Chondrocyte (in vitro differentiated cells): Measurements from ENCODE around the gene RPL39L. TPM values are rescaled to one million over a fixed set of nuclear protein-coding genes. Genes with fewer than 3 reads are reported as not detected.
"Not testable (repeated sequence)": the region's sequence is repeated elsewhere in the genome, so short reads cannot be mapped to it uniquely, and the experiment has no call there.

Source experiments
- DNase-seq: peaks from one replicate; pipeline ENCODE4 v3.0.0; 2021; ENCODE audit warnings: mixed read lengths, low spot score
- H3K27ac Mint-ChIP-seq: one replicate; pipeline ENCODE4 v1.8.0; 2021; ENCODE audit warnings: mild to moderate bottlenecking, moderate library complexity, mixed read lengths; ENCODE audit not compliant: unreplicated experiment
- H3K27me3 Mint-ChIP-seq: 2 replicates; pipeline ENCODE4 v1.8.0; 2021; ENCODE audit warnings: low read depth, mixed read lengths
- H3K36me3 Mint-ChIP-seq: 2 replicates; pipeline ENCODE4 v1.8.0; 2021; ENCODE audit warnings: low read depth, mixed read lengths
- H3K4me1 Mint-ChIP-seq: 2 replicates; pipeline ENCODE4 v1.8.0; 2021; ENCODE audit warnings: low read depth, mild to moderate bottlenecking, mixed read lengths
- H3K4me3 Mint-ChIP-seq: one replicate; pipeline ENCODE4 v1.8.0; 2021; ENCODE audit warnings: mild to moderate bottlenecking, moderate library complexity, mixed read lengths; ENCODE audit not compliant: unreplicated experiment
- H3K9me3 Mint-ChIP-seq: 2 replicates; pipeline ENCODE4 v1.8.0; 2021; ENCODE audit warnings: low read depth, mixed read lengths
- total RNA-seq: library from RNA; stranded (reverse); gene quantifications from 3 replicates; pipeline ENCODE4 v1.2.1, GENCODE V29; 2021
- TF ChIP-seq, protein P1 (sequence below): fragments of 200-600 bp; sonication (generic); IDR thresholded peaks from 2 replicates; pipeline ENCODE4 v1.5.0; 2021; ENCODE audit warnings: antibody characterized with exemption, mild to moderate bottlenecking, moderate library complexity

The RPL39L gene
- total RNA-seq, 1 donor from 2014 or later: 15.8 TPM

DNA sequence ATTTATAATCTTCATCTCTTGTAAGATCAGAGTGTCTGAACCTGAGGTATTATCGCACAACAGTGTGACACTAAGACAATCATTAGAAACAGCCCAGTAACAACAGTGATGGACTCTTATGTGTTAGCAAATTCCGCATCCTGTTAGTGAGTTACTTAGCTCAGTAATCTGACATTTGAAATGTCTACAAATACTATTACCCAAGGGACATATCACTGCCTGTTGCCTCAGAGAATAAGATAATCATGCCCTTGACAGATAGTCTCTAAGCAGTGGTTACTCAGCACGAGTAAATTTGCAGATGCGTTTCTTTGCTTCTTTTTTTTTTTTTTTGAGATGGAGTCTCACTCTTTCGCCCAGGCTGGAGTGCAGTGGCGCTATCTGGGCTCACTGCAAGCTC, 44.6 kb upstream of the RPL39L start:
- Mint-ChIP-seq H3K27ac (no peak overlapping the region), H3K27me3 (peaks cover 4% of the 10 kb centered on the region)

DNA sequence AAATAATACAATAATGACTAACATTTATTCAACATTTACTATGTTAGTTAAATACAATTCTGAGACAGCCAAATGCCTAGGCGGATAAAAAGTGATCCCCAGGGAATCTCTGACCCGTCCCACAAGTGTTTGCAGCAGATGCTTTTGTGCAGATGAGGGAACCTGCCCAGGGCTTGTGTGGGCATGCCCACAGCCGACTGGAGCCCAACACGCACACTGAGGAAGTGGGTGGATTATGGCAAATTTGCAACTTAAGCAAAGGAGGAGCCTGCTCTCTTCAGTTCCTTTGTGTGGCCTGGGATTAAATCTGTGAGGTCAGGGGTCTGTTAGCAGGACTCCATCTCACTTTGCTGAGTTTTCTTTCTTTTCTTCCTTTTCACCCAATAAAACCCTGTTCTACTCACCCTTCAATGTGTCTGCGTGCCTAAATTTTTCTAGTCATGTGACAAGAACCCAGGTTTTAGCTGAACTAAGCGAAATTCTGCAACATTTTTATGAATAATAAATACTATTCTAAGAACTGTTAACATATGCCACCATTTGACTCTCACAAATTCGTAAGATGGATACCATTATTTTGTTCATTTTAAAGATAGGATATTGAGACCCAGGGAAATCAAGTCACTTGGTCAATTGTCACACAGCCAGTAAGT, 44.0 kb upstream of the RPL39L start:
- no peak for DNase-seq
- Mint-ChIP-seq H3K36me3 (no peaks in the 10 kb centered on the region), H3K4me3 (no peak overlapping the region), H3K4me1 (peaks cover 43% of the 10 kb centered on the region), H3K27me3 (peaks cover 4% of the 10 kb centered on the region), H3K27ac (no peak overlapping the region), H3K9me3 (peaks cover 2% of the 10 kb centered on the region)
- TF ChIP-seq, protein P1, sequence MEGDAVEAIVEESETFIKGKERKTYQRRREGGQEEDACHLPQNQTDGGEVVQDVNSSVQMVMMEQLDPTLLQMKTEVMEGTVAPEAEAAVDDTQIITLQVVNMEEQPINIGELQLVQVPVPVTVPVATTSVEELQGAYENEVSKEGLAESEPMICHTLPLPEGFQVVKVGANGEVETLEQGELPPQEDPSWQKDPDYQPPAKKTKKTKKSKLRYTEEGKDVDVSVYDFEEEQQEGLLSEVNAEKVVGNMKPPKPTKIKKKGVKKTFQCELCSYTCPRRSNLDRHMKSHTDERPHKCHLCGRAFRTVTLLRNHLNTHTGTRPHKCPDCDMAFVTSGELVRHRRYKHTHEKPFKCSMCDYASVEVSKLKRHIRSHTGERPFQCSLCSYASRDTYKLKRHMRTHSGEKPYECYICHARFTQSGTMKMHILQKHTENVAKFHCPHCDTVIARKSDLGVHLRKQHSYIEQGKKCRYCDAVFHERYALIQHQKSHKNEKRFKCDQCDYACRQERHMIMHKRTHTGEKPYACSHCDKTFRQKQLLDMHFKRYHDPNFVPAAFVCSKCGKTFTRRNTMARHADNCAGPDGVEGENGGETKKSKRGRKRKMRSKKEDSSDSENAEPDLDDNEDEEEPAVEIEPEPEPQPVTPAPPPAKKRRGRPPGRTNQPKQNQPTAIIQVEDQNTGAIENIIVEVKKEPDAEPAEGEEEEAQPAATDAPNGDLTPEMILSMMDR: no peak

More for the DNA sequence above, 44.6 kb upstream of the RPL39L start:
- H3K4me3 Mint-ChIP-seq: no peak overlapping the region
- peaks cover 45% of the 10 kb centered on the region for H3K4me1 Mint-ChIP-seq
- no peak for DNase-seq
- H3K9me3 Mint-ChIP-seq: peaks cover 2% of the 10 kb centered on the region
- TF ChIP-seq, protein P1: no peak
- no peaks in the 10 kb centered on the region for H3K36me3 Mint-ChIP-seq

DNA sequence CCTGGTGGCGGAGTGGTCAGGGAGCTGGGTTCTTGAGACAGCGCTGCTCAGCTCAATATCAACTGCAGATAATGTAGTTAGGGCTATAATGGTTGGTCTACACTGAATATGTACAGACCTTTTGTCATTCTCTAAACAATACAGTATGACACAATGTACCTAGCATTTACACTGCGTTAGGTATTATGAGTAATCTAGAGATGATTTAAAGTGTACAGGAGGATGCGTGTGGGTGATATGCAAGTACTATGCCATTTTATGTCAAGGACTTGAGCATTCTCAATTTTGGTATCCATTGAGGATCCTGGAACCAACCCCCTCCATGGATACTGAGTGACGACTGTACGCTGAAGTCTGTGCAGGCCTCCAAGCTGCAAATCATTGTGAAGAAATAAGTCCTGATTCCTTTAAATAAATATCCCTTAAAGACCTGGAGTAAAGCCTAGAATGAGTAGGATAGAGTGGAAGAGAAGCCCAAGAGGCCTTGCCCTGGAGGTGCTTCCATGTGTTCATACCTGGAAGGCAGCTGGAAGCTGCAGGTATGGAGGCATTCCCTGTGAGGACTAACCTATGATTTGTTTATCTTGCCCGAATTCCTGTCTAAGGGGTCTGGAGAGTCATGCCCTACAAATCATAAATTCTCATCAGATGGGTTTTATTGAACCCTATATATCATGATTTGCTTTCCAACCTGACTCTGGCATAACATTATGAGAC, 42.3 kb upstream of the RPL39L start:
- H3K36me3 Mint-ChIP-seq: no peaks in the 10 kb centered on the region
- DNase-seq: no peak
- peaks cover 4% of the 10 kb centered on the region for H3K27me3 Mint-ChIP-seq
- H3K9me3 Mint-ChIP-seq: peaks cover 2% of the 10 kb centered on the region
- peaks cover 27% of the 10 kb centered on the region for H3K4me1 Mint-ChIP-seq
- no peak overlapping the region for H3K27ac Mint-ChIP-seq
- H3K4me3 Mint-ChIP-seq: no peak overlapping the region
- TF ChIP-seq, protein P1: no peak

DNA sequence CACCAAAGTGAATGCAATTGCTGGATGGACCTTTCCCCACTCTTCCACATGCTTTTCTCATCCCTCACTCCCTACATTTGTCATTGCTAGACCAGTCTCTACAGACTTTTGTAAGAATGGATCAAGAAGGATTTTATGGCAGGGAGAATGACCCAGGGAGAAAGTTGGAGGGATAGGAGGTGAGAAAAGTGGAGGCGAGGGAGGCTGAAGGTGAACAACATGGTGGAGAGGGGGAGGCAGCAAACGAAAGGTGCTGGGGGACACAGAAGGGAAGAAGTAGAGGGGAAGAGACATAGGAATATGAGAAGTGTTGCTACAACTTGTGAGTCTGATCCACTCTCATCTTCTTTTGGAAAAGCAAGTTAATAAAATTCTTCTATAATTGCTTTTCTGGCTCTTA, 33.6 kb upstream of the RPL39L start:
- no peaks in the 10 kb centered on the region for H3K36me3 Mint-ChIP-seq
- no peaks in the 10 kb centered on the region for H3K9me3 Mint-ChIP-seq
- no peak for DNase-seq
- H3K4me3 Mint-ChIP-seq: no peak overlapping the region
- H3K27ac Mint-ChIP-seq: peak overlapping the region; percentile 49
- peaks cover 38% of the 10 kb centered on the region for H3K4me1 Mint-ChIP-seq
- no peaks in the 10 kb centered on the region for H3K27me3 Mint-ChIP-seq
- TF ChIP-seq, protein P1: no peak

DNA sequence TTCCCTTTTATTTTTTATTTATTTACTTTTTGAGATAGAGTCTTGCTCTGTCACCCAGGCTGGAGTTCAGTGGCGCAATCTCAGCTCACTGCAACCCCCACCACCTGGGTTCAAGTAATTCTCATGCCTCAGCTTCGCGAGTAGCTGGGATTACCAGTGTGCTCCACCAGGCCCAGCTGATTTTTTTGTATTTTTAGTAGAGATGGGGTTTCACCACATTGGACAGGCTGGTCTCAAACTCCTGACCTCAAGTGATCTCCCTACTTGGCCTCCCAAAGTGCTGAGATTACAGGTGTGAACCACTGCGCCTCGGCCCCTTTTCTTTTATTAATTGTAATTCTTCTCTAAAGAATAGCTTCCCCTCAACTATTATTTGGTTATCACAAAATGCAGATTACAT, 31.6 kb upstream of the RPL39L start:
- not testable (repeated sequence) for H3K27me3 Mint-ChIP-seq, DNase-seq, H3K27ac Mint-ChIP-seq, H3K36me3 Mint-ChIP-seq, H3K9me3 Mint-ChIP-seq, H3K4me3 Mint-ChIP-seq
- peaks cover 45% of the 10 kb centered on the region for H3K4me1 Mint-ChIP-seq
